Bronchial epithelial cell (primary cell): ENCODE results near the gene USP11. TPM values are rescaled to one million over a fixed set of nuclear protein-coding genes. Genes with fewer than 3 reads are reported as not detected.
A peak's percentile ranks its signal among the peaks of the same experiment; 100 is the strongest.
"Not testable (repeated sequence)": the region's sequence is repeated elsewhere in the genome, so short reads cannot be mapped to it uniquely, and the experiment has no call there.

Experiments used
- DNase-seq: peaks from one replicate; pipeline ENCODE4 v3.0.0-alpha.2; 2010; ENCODE audit warnings: low read depth
- FAIRE-seq: peaks from 2 replicates; lab custom pipeline; 2011; peaks lifted over from hg19 to GRCh38; lab: Jason Lieb, UNC
- H3K27me3 ChIP-seq: 2 replicates; pipeline ENCODE4 v1.5.1; 2011; ENCODE audit warnings: low read length; ENCODE audit not compliant: control insufficient read depth, insufficient read depth
- H3K36me3 ChIP-seq: 2 replicates; pipeline ENCODE4 v1.5.1; 2011; ENCODE audit warnings: low read length; ENCODE audit not compliant: control insufficient read depth, insufficient read depth
- H3K4me3 ChIP-seq: 2 replicates; pipeline ENCODE4 v1.5.1; 2011; ENCODE audit warnings: mild to moderate bottlenecking, low read depth, low read length, control low read depth
- total RNA-seq: library from RNA; depleted of rRNA; stranded (reverse); fragments of >200 nt; gene quantifications from 2 replicates; pipeline ENCODE4 v1.2.1, GENCODE V29; 2014
- TF ChIP-seq, protein P1 (sequence below): IDR thresholded peaks from 2 replicates; pipeline ENCODE4 v1.5.1; 2011; ENCODE audit warnings: mild to moderate bottlenecking, moderate library complexity, low read length, control low read depth, inconsistent platforms; ENCODE audit not compliant: insufficient read depth, severe bottlenecking

USP11 gene
- total RNA-seq, 1 donor from 2014 or later: 6.1 TPM

GRCh38 chrX:47283015-47283771 lies 50.4 kb downstream of the USP11 start:
- Histone ChIP-seq H3K36me3 (no peaks in the 10 kb centered on the region), H3K27me3 (no peaks in the 10 kb centered on the region), H3K4me3 (no peak overlapping the region)
- peak; percentile 50 for FAIRE-seq
- peak; percentile 47 for DNase-seq
- TF ChIP-seq, protein P1, sequence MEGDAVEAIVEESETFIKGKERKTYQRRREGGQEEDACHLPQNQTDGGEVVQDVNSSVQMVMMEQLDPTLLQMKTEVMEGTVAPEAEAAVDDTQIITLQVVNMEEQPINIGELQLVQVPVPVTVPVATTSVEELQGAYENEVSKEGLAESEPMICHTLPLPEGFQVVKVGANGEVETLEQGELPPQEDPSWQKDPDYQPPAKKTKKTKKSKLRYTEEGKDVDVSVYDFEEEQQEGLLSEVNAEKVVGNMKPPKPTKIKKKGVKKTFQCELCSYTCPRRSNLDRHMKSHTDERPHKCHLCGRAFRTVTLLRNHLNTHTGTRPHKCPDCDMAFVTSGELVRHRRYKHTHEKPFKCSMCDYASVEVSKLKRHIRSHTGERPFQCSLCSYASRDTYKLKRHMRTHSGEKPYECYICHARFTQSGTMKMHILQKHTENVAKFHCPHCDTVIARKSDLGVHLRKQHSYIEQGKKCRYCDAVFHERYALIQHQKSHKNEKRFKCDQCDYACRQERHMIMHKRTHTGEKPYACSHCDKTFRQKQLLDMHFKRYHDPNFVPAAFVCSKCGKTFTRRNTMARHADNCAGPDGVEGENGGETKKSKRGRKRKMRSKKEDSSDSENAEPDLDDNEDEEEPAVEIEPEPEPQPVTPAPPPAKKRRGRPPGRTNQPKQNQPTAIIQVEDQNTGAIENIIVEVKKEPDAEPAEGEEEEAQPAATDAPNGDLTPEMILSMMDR: no peak

DNA sequence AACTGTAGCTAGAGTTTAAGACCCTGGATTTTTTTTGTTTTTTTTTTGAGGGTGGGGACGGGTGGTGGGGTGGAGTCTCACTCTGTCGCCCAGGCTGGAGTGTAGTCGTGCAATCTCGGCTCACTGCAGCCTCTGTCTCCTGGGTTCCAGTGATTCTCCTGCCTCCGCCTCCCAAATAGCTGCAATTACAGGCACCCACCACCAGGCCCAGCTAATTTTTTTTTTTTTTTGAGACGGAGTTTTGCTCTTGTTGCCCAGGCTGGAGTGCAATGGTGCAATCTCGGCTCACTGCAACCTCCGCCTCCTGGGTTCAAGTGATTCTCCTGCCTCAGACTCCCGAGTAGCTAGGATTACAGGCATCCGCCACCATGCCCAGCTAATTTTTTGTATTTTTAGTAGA lies 51.8 kb downstream of the USP11 start:
- H3K4me3 ChIP-seq, DNase-seq, H3K27me3 ChIP-seq, H3K36me3 ChIP-seq, FAIRE-seq: not testable (repeated sequence)

DNA sequence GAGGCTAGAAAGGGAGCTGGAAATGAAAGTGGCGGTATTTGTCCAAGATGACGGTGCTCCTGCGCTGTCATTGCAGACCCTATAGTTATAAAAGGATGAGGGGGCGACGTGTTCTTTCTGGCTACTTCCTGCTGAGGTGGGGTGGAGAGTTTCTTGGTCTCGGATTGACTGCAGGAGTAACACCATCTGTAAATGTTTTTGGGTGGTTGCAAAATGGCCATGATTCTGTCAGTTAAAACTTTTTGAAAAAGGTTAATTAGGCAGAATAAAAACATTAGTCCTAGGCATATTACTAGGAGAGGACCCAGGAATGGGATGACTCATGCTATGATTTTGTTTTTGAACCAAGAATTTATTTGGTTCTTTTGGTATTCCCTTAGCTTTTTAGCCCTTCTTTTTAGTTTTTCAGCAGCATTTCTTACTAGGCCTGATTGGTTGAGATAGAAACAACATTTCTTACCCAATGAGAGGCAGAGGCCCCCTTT lies 53.1 kb downstream of the USP11 start:
- H3K4me3 ChIP-seq: no peak overlapping the region
- H3K27me3 ChIP-seq: no peaks in the 10 kb centered on the region
- no peaks in the 10 kb centered on the region for H3K36me3 ChIP-seq
- no peak for DNase-seq
- TF ChIP-seq, protein P1: no peak
- FAIRE-seq: no peak

GRCh38 chrX:47293106-47293505 lies 60.3 kb downstream of the USP11 start:
- FAIRE-seq (no peak), DNase-seq (peak; percentile 39)
- no peak overlapping the region for H3K4me3 ChIP-seq
- TF ChIP-seq, protein P1: no peak
- H3K36me3 ChIP-seq: no peaks in the 10 kb centered on the region
- no peaks in the 10 kb centered on the region for H3K27me3 ChIP-seq

DNA sequence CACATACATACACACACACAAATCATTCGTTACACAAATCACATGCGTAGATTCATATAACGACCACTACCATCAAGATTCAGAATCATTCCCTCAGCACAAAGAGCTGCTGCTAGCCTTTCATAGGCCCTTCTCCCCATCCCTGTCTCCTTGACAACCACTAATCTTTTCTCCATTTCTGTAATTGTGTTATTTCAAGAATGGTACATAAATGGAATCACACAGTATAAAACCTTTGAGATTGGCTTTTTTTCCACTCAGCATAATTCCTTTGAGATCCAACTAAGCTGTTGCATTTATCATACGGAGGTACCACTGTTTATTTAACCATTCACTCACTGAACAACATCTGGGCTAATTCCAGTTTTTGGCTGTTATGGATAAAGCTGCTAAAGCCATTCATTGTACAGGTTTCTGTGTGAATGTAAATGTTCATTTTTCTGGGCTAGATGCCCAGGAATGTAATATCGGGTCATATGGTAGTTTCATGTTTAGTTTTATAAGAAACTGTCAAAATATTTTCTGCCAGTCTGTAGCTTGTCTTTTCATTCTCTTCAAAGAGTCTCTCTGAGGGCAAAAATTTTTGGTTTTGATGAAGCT lies 64.1 kb downstream of the USP11 start:
- TF ChIP-seq, protein P1: no peak
- H3K4me3 ChIP-seq: no peak overlapping the region
- no peak for FAIRE-seq
- DNase-seq: no peak
- no peaks in the 10 kb centered on the region for H3K27me3 ChIP-seq
- H3K36me3 ChIP-seq: no peaks in the 10 kb centered on the region

GRCh38 chrX:47297874-47298273 lies 65.1 kb downstream of the USP11 start:
- no peaks in the 10 kb centered on the region for H3K36me3 ChIP-seq
- H3K27me3 ChIP-seq: no peaks in the 10 kb centered on the region
- TF ChIP-seq, protein P1: no peak
- DNase-seq (peak; percentile 84), FAIRE-seq (peak; percentile 68)
- H3K4me3 ChIP-seq: no peak overlapping the region

Other genes with a start within 250 kb of the USP11 start
- gene RGN, start 154.6 kb upstream of the USP11 start, total RNA-seq: 0.26 TPM in 1 of 2 replicates, not detected in the other
- gene NDUFB11, start 88.3 kb upstream of the USP11 start, total RNA-seq: 32.1 and 48.4 TPM in 2 replicates
- gene RBM10, start 87.8 kb upstream of the USP11 start, total RNA-seq: 29.0 and 35.2 TPM in 2 replicates
- 87.4 and 137 TPM in 2 replicates for gene UBA1, start 39.2 kb upstream of the USP11 start, total RNA-seq
- gene CDK16, start 14.3 kb upstream of the USP11 start, total RNA-seq: 54.8 and 100 TPM in 2 replicates
- not detected in 2 replicates for gene ZNF157, start 137.6 kb downstream of the USP11 start, total RNA-seq